Endometrial microvascular endothelial cells (primary cell): Measurements from ENCODE around the gene LUC7L2. TPM values are rescaled to one million over a fixed set of nuclear protein-coding genes. Genes with fewer than 3 reads are reported as not detected.
"Not testable (repeated sequence)": the region's sequence is repeated elsewhere in the genome, so short reads cannot be mapped to it uniquely, and the experiment has no call there.

Experiments used
- in situ Hi-C: cut with HindIII; loops from 2 replicates; pipeline ENCODE4 v1.10.0; 2017; ENCODE audit warnings: low sequenced_read_pairs, low pct_unique_long_range_greater_than_20kb; ENCODE audit errors: inconsistent ontology term
- total RNA-seq: library from RNA; depleted of rRNA; stranded (reverse); fragments of >200 nt; gene quantifications from one replicate; pipeline ENCODE4 v1.2.3, GENCODE V29; 2015; ENCODE audit errors: inconsistent ontology term

The LUC7L2 gene
- total RNA-seq, 1 donor from 2014 or later: 42.9 TPM

- in situ Hi-C loops: no loop called here
Observed at GRCh38 chr7:139387594-139387993, 27.9 kb downstream of the LUC7L2 start.

GRCh38 chr7:139389091-139389490, 29.4 kb downstream of the LUC7L2 start:
- in situ Hi-C loops: no loop called here

DNA sequence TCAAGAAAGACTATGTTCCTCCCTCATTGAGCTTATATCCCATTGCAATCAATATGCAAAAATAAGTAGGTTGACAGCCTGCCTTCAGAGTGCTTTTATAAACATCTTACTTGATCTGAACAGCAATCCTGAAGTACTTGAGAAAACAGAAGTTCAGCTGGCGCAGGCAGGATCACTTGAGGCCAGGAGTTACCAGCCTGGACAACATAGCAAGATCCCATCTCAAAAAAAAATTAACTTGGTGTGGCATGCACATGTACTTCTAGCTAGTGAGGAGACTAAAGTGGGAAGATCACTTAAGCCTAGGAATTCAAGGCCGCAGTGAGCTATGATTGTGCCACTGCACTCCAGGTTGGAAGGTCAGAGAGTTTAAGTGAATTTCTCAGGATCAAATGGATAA, 30.1 kb downstream of the LUC7L2 start:
- in situ Hi-C loops: no loop called here

- in situ Hi-C loops: no loop called here
Observed at GRCh38 chr7:139393621-139394211, 34.0 kb downstream of the LUC7L2 start.

- in situ Hi-C loops: no loop called here
Observed at GRCh38 chr7:139394540-139394939, 34.8 kb downstream of the LUC7L2 start.

GRCh38 chr7:139396323-139396951, 36.7 kb downstream of the LUC7L2 start:
- in situ Hi-C loops: no loop called here

DNA sequence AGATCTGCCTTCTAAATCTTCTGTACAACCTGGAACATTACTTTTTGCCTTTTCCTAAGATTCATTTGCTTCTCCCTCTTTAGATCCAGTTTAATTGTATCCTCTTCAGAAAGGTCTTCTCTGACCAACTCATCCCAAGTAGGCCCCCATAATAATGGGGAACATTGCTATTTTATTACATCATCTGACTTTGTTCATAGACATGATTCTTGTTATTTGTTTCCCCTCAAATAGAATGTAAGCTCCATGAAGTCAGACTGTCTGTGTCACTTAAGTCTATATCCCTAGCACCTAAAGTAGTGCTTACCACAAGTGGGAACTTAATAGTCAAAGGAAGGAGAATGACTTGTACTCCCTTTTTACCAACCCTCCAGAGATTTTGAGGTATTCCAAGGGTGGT, 37.5 kb downstream of the LUC7L2 start:
- in situ Hi-C loops: no loop called here

DNA sequence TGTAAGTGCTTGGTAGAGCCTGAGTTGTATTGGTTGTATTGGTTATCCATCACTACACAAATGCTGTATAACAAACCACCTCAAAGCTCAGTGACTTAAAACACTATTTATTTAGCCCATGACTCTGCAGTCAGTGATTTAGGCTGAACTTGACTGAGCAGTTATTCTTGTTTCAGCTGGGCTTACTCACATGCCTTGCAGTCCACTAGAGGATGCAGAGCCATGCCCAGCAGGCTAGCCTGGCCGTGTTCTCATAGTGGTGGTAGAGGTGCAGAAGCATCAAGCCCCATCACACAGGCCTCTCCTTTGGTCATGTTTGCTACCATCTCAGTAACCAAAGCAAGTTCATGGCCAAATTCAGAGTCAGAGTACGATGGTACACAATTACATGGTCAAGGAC, 43.9 kb downstream of the LUC7L2 start:
- in situ Hi-C loops: no loop called here

GRCh38 chr7:139407555-139407954, 47.9 kb downstream of the LUC7L2 start:
- in situ Hi-C loops: no loop called here

- in situ Hi-C loops: not testable (repeated sequence)
Observed at GRCh38 chr7:139414743-139415402, 55.2 kb downstream of the LUC7L2 start.

DNA sequence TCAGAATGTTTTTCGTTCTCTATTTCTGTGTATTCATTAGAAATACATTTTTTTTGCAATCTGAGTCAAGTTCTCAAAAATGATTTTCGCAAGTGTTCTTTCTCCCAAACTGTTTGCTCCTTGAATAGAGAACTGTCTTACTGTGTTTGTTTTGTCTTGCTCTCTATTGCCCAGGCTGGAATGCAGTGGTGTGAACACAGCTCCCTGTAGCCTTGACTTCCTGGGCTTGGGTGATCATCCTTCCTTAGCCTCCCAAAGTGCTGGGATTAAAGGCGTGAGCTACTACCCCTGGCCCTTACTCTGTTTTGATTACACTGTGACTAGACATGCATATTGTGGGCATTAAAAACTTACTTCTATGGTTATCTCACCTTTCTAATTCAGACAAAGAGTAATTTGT, 56.7 kb downstream of the LUC7L2 start:
- in situ Hi-C loops: no loop called here

DNA sequence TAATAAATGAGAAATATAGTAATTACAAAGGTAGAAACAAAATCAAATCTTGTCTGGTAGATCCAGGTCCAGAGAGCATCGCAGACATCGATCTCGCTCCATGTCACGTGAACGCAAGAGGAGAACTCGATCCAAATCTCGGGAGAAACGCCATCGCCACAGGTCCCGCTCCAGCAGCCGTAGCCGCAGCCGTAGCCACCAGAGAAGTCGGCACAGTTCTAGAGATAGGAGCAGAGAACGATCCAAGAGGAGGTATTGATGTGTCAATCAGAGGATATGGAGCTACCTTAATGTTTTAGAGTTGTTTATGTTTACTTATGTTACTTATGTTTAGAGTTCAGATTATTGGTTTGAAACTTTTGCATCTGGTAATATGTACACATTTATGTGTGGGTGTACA, 57.8 kb downstream of the LUC7L2 start:
- in situ Hi-C loops: no loop called here

DNA sequence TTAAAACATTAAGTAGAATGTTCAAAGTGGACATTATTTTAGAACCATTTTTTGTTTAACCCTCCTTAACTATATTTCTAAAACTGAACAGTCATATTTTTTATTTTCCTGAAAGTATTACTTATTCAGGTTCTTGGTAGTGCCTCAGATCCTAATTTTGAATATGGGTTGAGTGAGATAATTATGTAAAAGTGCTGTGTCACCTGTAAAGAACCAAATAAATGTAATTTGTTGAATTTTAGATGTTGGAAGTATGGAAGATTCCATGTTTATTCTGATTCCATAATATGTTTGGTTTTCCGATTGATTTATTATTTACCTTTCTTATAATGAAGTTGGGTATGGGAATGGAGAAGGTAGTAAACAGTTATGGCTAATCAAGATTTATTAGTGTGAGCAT, 61.4 kb downstream of the LUC7L2 start:
- in situ Hi-C loops: no loop called here

DNA sequence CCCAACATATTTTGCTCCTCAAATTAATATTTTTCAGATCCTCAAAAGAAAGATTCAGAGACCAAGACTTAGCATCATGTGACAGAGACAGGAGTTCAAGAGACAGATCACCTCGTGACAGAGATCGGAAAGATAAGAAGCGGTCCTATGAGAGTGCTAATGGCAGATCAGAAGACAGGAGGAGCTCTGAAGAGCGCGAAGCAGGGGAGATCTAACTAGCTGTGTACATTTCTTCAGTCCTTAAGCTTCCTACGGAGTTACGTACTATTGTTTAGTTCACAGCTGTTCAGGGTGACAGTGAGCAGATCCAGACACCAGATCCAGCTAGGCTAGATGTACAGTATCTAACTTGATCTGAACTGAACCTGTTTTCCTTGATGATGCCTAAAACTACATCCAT, 62.4 kb downstream of the LUC7L2 start:
- in situ Hi-C loops: no loop called here

DNA sequence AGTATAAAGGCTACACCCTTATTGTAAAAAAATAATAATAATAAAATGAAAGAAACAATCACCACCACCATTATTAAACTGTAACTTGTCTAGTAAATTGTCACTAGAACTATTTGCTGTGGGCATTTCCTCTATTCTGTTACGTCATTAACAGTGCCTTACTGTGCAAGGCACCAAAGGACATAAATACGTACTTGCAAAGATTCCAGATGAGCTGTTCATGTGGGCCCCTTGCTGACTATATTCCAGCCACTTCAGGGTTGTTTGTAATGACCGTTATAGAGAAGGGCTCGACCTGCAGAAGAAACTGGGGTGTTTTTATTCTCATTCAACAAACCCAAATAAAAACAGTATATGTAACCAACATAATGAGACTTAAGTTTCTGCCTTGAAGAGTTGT, 63.4 kb downstream of the LUC7L2 start:
- in situ Hi-C loops: no loop called here

DNA sequence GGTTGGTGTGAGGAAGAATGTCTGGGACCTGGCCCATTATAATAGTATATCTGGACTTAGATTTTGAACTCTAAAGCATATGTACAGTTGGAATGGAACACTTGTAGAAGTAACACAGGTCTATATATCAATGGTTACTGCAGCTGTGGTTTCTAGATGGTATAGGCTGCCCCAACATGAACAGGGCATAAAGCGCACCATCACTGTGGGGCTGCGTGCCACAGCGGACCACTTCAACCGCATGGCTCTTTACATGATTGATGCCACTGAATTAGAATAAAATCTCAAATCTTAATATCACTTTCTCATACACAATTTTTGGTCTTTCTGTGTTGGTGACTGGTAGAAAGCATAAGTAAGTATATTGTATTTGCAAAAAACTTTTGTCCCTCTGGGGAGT, 64.3 kb downstream of the LUC7L2 start:
- in situ Hi-C loops: no loop called here

- in situ Hi-C loops: not testable (repeated sequence)
Observed at GRCh38 chr7:139425701-139426100, 66.0 kb downstream of the LUC7L2 start.

GRCh38 chr7:139426258-139427028, 66.7 kb downstream of the LUC7L2 start:
- in situ Hi-C loops: no loop called here

DNA sequence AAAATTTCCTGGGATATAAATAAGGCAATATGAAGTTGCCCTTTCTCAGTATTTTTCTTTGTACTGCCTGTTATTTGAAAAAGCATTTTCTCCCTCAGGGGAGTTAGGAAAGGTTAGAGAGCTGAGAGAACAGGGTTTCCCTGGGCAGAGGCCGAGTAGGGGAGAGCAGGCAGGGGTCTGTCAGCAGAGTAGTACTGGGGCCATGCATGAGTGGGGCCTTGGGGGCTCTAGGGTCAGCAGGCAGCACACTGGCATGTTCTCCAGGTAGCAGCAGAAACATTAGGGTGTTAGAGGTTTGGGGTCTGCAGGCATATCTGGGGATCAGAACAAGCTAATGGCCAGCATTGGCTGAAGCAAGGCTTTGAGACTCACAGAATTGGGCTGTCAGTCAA, 67.3 kb downstream of the LUC7L2 start:
- in situ Hi-C loops: no loop called here

GRCh38 chr7:139427788-139428187, 68.1 kb downstream of the LUC7L2 start:
- in situ Hi-C loops: no loop called here
